GM18873 (cell line): Measurements from ENCODE around the gene OR9A4.

ENCODE experiments used
- ATAC-seq: cut with Tn5 transposase; IDR thresholded peaks from one replicate; pipeline ENCODE4 v1.9.1; 2021; ENCODE audit warnings: mild to moderate bottlenecking, moderate library complexity, moderate number of reproducible peaks; ENCODE audit not compliant: unreplicated experiment, low FRiP score

Gene OR9A4

DNA sequence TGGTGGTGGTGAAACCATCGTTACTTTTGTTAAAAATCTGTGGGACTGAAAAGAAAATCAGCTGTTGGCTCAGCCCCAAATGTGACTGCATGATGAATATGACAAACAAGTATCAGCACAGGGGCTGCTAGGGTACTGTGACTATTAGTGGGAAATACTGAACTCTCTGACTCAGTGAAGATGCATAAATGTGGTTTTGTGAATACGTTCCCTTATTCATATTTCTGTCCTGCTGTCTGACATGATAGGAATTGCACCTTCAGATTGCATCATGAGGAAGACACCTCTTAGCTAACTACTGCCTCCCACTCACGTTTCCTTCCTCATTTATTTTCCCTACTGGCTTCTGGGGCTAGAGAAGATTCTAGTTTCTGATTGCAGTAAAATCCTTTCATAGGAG is 29.2 kb downstream of the OR9A4 start:
- no peak for ATAC-seq

DNA sequence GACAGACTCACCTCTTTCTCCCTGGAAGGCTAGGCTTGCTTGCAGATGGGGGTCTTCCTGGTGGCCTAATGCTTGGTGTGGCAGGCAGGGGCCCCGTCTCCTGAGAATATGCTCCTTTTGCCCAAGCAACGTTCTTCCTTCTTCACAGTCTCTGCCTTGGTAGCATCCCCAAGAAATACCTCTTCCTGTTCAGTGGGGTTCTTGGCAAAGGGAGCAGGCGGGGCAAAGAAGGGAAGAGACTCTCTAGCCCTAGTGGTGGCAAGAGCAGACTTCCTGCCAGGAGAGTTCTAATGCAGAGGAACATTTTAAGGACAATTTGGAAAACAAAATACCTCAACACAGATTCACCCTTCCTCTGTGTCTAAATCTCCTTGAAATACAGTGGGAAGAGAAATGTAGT is 30.6 kb downstream of the OR9A4 start, which contains the start of gene CLEC5A:
TSS of gene CLEC5A (minus strand) at position 179 of the 400 bp plus-strand sequence. CDS start 682 bp downstream, outside the sequence.
- ATAC-seq: no peak

DNA sequence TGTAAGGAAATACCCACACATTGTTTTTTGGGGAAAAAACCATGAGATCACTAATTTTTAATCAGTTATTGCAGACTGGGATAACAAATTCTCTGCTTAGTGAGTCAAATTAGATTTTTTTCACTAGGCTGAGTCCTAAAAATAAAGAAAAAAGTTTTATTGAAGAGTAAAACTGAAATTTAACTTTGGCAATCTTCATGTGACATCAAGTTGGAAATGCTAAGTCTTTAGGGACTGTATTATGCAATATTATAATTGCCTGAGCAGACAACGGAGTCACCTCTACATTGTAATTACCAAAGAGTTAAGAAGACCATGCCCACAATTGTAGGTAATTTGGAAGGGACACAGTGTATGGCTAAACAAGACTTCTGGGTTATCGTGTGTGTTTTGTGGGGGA is 32.8 kb downstream of the OR9A4 start:
- no peak for ATAC-seq

- no peak for ATAC-seq
Measured at GRCh38 chr7:141949451-141949850, 33.3 kb downstream of the OR9A4 start.

DNA sequence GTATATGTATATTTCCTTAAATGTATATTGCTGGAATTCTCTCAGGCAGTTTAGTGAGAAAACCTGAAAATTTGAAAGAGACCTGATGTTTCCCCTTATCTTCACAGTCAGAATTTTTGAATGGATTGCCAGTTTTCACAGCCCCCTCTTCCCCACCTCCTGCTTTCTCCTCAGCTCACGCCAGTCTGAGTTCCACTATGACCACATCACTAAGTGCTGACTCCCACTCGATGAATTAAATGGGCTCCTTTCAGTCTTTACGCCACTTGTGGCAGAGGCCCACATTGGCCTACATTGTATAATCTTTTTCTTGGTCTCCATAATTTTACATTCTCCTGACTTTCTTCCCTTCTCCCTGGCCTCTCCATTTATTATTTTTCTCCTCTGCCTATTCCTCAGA is 33.7 kb downstream of the OR9A4 start:
- ATAC-seq: no peak

GRCh38 chr7:141950806-141951205 is 34.6 kb downstream of the OR9A4 start:
- no peak for ATAC-seq

- ATAC-seq: no peak
Measured at GRCh38 chr7:141952461-141952860, 36.3 kb downstream of the OR9A4 start.

- ATAC-seq: no peak
Measured at GRCh38 chr7:141954334-141954733, 38.1 kb downstream of the OR9A4 start.

DNA sequence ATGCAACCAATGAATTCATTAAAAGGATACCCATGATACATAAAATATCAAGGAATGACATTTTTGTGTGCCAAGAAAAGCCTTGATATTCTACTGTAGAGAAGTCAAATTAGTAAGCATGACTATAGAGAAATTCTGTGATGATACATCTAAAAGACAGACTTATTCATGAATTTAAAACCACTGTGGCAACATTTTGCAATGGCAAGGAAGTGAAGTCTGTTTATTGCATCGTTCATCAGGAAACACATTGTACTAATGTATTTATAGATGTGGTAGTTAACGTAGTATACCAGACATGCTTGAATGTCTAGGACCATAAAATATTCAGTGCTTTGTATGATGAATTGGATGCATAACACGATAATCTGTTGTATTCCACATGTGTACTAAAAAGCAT is 39.9 kb downstream of the OR9A4 start:
- no peak for ATAC-seq

DNA sequence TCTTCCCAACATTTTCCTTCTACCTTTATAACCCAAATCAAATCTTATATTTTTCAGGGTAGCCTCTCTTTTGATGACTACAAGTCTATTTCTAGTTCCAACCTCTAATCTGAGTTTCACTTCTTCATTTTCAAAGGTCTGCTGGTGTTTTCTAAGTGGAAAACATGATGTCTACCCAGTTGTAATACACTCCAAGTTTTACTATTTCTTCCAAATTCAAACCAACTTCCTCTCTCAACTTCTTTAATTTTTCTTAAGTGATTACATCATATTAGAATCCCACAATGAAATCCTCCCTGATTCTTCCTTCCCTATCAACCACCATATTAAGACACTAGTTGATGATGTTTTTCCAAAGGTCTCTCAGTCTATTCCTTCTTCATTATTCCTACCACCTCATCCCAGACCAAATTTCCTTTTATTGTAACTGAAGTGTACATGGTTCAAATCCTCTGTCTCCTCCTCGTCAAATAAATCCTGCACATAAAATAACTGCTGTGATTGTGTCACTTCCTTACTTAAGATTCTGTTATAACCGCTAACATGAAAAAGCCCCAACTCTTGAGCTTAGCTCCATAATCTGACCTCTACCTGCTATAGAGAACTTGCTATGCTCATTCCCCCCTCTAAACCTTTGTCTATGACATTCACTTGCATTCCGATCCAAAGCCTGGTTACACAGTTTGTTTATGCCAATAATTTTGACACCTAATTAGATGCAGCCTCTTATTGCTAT is 44.7 kb downstream of the OR9A4 start:
- ATAC-seq: no peak
